GM21447 (cell line): ENCODE results near the gene AP1S1.

ENCODE experiments used
- ATAC-seq: cut with Tn5 transposase; IDR thresholded peaks from one replicate; pipeline ENCODE4 v1.9.1; 2021; ENCODE audit not compliant: unreplicated experiment

AP1S1 gene

GRCh38 chr7:101169838-101170551 is 15.7 kb downstream of the AP1S1 start:
- no peak for ATAC-seq

- ATAC-seq, result no peak
Observed at GRCh38 chr7:101170617-101171441, 16.6 kb downstream of the AP1S1 start.

- ATAC-seq, result no peak
Observed at GRCh38 chr7:101171442-101171837, 17.2 kb downstream of the AP1S1 start.

- ATAC-seq, result no peak
Observed at GRCh38 chr7:101172005-101172853, 18.0 kb downstream of the AP1S1 start.

GRCh38 chr7:101172854-101173751 is 18.8 kb downstream of the AP1S1 start:
- ATAC-seq, result no peak

GRCh38 chr7:101173752-101174244 is 19.5 kb downstream of the AP1S1 start:
- no peak for ATAC-seq

GRCh38 chr7:101174322-101174854 is 20.1 kb downstream of the AP1S1 start:
- ATAC-seq, result no peak

GRCh38 chr7:101175664-101176063 is 21.4 kb downstream of the AP1S1 start:
- no peak for ATAC-seq

- no peak for ATAC-seq
Observed at GRCh38 chr7:101177644-101178043, 23.4 kb downstream of the AP1S1 start.

- no peak for ATAC-seq
Observed at GRCh38 chr7:101179117-101179516, 24.8 kb downstream of the AP1S1 start.

- ATAC-seq, result no peak
Observed at GRCh38 chr7:101179713-101180112, 25.4 kb downstream of the AP1S1 start.

- ATAC-seq, result no peak
Observed at GRCh38 chr7:101180130-101180755, 26.0 kb downstream of the AP1S1 start, which contains the start of gene NAT16. TSS of gene NAT16 (minus strand) at chr7:101180293. CDS start at chr7:101174807, 5,486 bp downstream.

GRCh38 chr7:101185258-101185839 is 31.1 kb downstream of the AP1S1 start:
- no peak for ATAC-seq

- ATAC-seq, result no peak
Observed at GRCh38 chr7:101186194-101186593, 31.9 kb downstream of the AP1S1 start.

GRCh38 chr7:101186844-101187428 is 32.7 kb downstream of the AP1S1 start:
- no peak for ATAC-seq

- no peak for ATAC-seq
Observed at GRCh38 chr7:101189109-101189508, 34.8 kb downstream of the AP1S1 start.

- no peak for ATAC-seq
Observed at GRCh38 chr7:101195884-101196283, 41.6 kb downstream of the AP1S1 start.

- ATAC-seq, result no peak
Observed at GRCh38 chr7:101197991-101198390, 43.7 kb downstream of the AP1S1 start.

GRCh38 chr7:101198476-101198875 is 44.2 kb downstream of the AP1S1 start:
- ATAC-seq, result no peak
